GM12865 (cell line): Measurements from ENCODE around the gene MICAL3.
"Not testable (repeated sequence)": the region's sequence is repeated elsewhere in the genome, so short reads cannot be mapped to it uniquely, and the experiment has no call there.

Experiments used
- DNase-seq: peaks from one replicate; pipeline ENCODE4 v3.0.0; 2010; ENCODE audit warnings: low read depth
- H3K4me3 ChIP-seq: 2 replicates; pipeline ENCODE4 v1.5.1; 2011; ENCODE audit warnings: mild to moderate bottlenecking, low read depth, low read length, control low read depth
- TF ChIP-seq, protein P1 (sequence below): IDR thresholded peaks from 2 replicates; pipeline ENCODE4 v1.5.1; 2011; ENCODE audit warnings: low read length, control low read depth, low read depth, inconsistent platforms; ENCODE audit not compliant: insufficient read depth; ENCODE audit errors: missing control alignments

The MICAL3 gene

DNA sequence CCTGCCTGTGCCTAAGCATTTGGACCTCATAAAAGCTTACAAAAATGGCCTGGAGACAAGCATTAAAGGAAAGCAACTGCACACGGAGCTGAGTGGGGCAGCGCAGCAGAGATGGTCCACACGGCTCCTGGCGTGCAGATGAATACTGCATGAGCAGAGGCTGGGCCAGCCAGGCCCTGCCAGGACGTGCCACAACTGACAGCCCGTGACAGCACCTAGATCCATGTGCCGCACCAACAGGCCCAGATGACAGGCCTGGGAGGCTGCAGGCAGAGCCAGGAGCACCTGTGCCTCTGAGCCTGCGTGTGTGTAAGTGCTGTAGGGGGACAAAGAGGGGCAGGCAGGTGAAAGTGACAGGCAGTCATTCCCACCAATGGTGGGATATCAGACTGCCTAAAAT lies 33.4 kb downstream of the MICAL3 start:
- TF ChIP-seq, protein P1, sequence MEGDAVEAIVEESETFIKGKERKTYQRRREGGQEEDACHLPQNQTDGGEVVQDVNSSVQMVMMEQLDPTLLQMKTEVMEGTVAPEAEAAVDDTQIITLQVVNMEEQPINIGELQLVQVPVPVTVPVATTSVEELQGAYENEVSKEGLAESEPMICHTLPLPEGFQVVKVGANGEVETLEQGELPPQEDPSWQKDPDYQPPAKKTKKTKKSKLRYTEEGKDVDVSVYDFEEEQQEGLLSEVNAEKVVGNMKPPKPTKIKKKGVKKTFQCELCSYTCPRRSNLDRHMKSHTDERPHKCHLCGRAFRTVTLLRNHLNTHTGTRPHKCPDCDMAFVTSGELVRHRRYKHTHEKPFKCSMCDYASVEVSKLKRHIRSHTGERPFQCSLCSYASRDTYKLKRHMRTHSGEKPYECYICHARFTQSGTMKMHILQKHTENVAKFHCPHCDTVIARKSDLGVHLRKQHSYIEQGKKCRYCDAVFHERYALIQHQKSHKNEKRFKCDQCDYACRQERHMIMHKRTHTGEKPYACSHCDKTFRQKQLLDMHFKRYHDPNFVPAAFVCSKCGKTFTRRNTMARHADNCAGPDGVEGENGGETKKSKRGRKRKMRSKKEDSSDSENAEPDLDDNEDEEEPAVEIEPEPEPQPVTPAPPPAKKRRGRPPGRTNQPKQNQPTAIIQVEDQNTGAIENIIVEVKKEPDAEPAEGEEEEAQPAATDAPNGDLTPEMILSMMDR: no peak
- DNase-seq: no peak
- H3K4me3 ChIP-seq: no peak overlapping the region

- no peak for DNase-seq
- TF ChIP-seq, protein P1: no peak
- no peak overlapping the region for H3K4me3 ChIP-seq
Observed at GRCh38 chr22:17990147-17990546, 34.2 kb downstream of the MICAL3 start.

DNA sequence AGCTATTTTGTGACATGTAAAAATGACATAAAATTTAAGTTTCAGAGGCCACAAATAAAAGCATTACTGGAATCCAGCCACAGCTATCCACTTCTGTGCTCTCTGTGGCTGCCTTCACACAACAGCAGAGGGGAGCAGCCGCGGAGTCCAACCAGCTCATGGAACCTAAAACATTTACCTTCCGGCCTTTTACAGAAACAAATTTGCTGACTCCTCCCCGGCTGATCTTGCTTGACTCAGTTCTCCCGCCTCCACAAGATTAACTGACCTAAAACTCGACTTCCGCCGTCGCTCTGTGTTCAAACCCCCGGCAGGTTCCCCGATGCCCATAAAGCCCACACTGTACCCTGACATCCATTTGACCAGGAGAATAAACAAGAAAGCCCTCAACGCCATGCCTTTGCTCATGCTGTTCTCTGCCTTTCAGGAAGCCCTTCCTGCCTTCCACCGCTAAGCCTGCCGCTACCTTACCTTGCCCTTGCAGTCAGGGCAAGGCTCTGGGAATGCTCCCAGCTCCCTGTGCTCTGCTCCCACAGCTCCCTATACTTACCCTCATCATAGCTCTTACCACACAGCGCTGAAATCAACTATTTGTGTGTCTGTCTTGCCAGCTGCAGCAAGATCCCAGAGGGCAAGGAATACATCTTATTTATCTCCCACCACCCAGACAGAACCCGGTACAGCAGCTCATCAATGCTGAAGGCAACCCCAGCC lies 35.4 kb downstream of the MICAL3 start:
- no peak overlapping the region for H3K4me3 ChIP-seq
- TF ChIP-seq, protein P1: no peak
- no peak for DNase-seq

GRCh38 chr22:17985606-17986005 lies 38.8 kb downstream of the MICAL3 start:
- TF ChIP-seq, protein P1: no peak
- peak; percentile 13 for DNase-seq
- no peak overlapping the region for H3K4me3 ChIP-seq

GRCh38 chr22:17985071-17985470 lies 39.3 kb downstream of the MICAL3 start:
- H3K4me3 ChIP-seq, DNase-seq: not testable (repeated sequence)

- TF ChIP-seq, protein P1: no peak
- no peak for DNase-seq
- H3K4me3 ChIP-seq: no peak overlapping the region
Observed at GRCh38 chr22:17984114-17984513, 40.2 kb downstream of the MICAL3 start.

DNA sequence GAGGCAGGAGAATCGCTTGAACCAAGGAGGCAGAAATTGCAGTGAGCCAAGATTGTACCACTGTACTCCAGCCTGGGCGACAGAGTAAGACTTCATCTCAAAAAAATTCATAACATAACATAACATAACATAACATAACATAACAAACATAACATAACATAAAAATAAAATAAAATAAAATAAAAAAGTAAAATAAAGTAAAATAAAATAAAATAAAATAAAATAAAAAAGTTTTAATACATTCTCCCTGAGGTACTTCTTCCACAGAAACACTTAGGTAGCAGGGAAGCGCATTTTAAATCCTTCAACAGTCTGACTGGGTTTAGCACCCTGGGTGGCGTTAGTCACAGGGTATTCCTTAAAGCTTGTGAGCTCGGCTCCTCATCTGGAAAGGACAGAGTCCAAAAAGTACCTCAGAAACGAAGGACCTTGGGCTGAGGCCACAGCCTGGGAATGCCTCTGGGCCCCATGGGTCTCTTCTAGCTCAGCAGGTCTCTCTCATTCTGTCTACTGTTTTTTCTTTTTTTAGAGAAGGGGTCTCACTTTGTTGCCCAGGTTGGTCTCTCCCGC lies 41.7 kb downstream of the MICAL3 start:
- no peak overlapping the region for H3K4me3 ChIP-seq
- TF ChIP-seq, protein P1: no peak
- DNase-seq: no peak
